ENCODE measurements around the gene MPG.
"Not testable (repeated sequence)": the region's sequence is repeated elsewhere in the genome, so short reads cannot be mapped to it uniquely, and the experiment has no call there.

The MPG gene

GRCh38 chr16:118857-119256, 40.8 kb downstream of the MPG start:
- DNase-seq, result no peak

GRCh38 chr16:119295-119694, 41.3 kb downstream of the MPG start:
- DNase-seq, result no peak

- no peak for DNase-seq
Observed at GRCh38 chr16:119835-120491, 41.9 kb downstream of the MPG start.

- no peak for DNase-seq
Observed at GRCh38 chr16:120756-121155, 42.7 kb downstream of the MPG start.

- DNase-seq, result no peak
Observed at GRCh38 chr16:122361-122760, 44.3 kb downstream of the MPG start.

GRCh38 chr16:123558-124350, 45.7 kb downstream of the MPG start:
- DNase-seq, result not testable (repeated sequence)

GRCh38 chr16:125011-125410, 47.0 kb downstream of the MPG start:
- no peak for DNase-seq

GRCh38 chr16:129075-129474, 51.0 kb downstream of the MPG start:
- no peak for DNase-seq

GRCh38 chr16:130533-131173, 52.6 kb downstream of the MPG start:
- DNase-seq, result no peak

GRCh38 chr16:132120-132519, 54.1 kb downstream of the MPG start:
- DNase-seq, result no peak

- no peak for DNase-seq
Observed at GRCh38 chr16:133716-134115, 55.7 kb downstream of the MPG start.

Data from fibroblast of upper back skin (primary cell).